WTC11 (cell line): ENCODE measurements around the gene LCN12.

ENCODE experiments used
- CTCF ChIP-seq: fragments of 200-600 bp; IDR thresholded peaks from 2 replicates; pipeline ENCODE4 v1.8.0; 2022; ENCODE audit warnings: antibody characterized with exemption
- MAX ChIP-seq: sonication (generic); formaldehyde crosslinking; IDR thresholded peaks from 2 replicates; pipeline ENCODE4 v1.8.0; 2022; ENCODE audit warnings: mild to moderate bottlenecking, missing genetic modification reagents
- MXD4 ChIP-seq: fragments of 250-450 bp; sonication (Bioruptor Pico); IDR thresholded peaks from 2 replicates; pipeline ENCODE4 v1.8.0; 2021; ENCODE audit warnings: mild to moderate bottlenecking, moderate library complexity, borderline replicate concordance
- TCF7 ChIP-seq: sonication (generic); formaldehyde crosslinking; IDR thresholded peaks from 2 replicates; pipeline ENCODE4 v1.8.0; 2022; ENCODE audit warnings: mild to moderate bottlenecking, low read depth, missing genetic modification reagents, moderate library complexity
- TEAD4 ChIP-seq: sonication (generic); formaldehyde crosslinking; IDR thresholded peaks from 2 replicates; pipeline ENCODE4 v1.8.0; 2022; ENCODE audit warnings: mild to moderate bottlenecking, missing genetic modification reagents
- ZBTB43 ChIP-seq: sonication (generic); formaldehyde crosslinking; IDR thresholded peaks from 2 replicates; pipeline ENCODE4 v1.8.1; 2023; ENCODE audit warnings: mild to moderate bottlenecking, missing genetic modification reagents
- ZNF263 ChIP-seq: sonication (generic); formaldehyde crosslinking; IDR thresholded peaks from 2 replicates; pipeline ENCODE4 v1.8.1; 2022; ENCODE audit warnings: low read depth, mild to moderate bottlenecking, moderate library complexity, missing genetic modification reagents

GRCh38 chr9:136954270-136955083 lies 2.4 kb downstream of the LCN12 start:
- TF ChIP-seq MAX (no peak), ZNF263 (CRISPR knock-in tag) (no peak), TEAD4 (CRISPR knock-in tag) (no peak), MXD4 (CRISPR knock-in tag) (no peak), CTCF (no peak), TCF7 (no peak), ZBTB43 (CRISPR knock-in tag) (no peak)
